HepG2 (cell line): ENCODE measurements around the gene GRHL1. TPM values are rescaled to one million over a fixed set of nuclear protein-coding genes. Genes with fewer than 3 reads are reported as not detected.

Experiments used
- CREB3 ChIP-seq: sonication (generic); formaldehyde crosslinking; IDR thresholded peaks from 2 replicates; pipeline ENCODE4 v1.5.0; 2020; ENCODE audit warnings: missing genetic modification reagents
- HINFP ChIP-seq: sonication (generic); formaldehyde crosslinking; IDR thresholded peaks from 2 replicates; pipeline ENCODE4 v1.4.0; 2020; ENCODE audit warnings: low read depth, mild to moderate bottlenecking, missing genetic modification reagents
- HMG20A ChIP-seq: IDR thresholded peaks from 2 replicates; pipeline ENCODE4 v1.6.1; 2016; ENCODE audit warnings: borderline replicate concordance
- NKX3-1 ChIP-seq: sonication (generic); formaldehyde crosslinking; IDR thresholded peaks from 2 replicates; pipeline ENCODE4 v1.5.0; 2020; ENCODE audit warnings: missing genetic modification reagents
- PRDM10 ChIP-seq: sonication (generic); formaldehyde crosslinking; IDR thresholded peaks from 2 replicates; pipeline ENCODE4 v1.4.0; 2020; ENCODE audit warnings: low read depth, missing genetic modification reagents
- SP140L ChIP-seq: sonication (generic); formaldehyde crosslinking; IDR thresholded peaks from 2 replicates; pipeline ENCODE4 v1.4.0; 2020; ENCODE audit warnings: missing genetic modification reagents, borderline replicate concordance
- ZBTB14 ChIP-seq: sonication (generic); formaldehyde crosslinking; IDR thresholded peaks from 2 replicates; pipeline ENCODE4 v1.4.0; 2020; ENCODE audit warnings: missing genetic modification reagents
- ZNF235 ChIP-seq: sonication (generic); formaldehyde crosslinking; IDR thresholded peaks from 2 replicates; pipeline ENCODE4 v1.8.1; 2023; ENCODE audit warnings: mild to moderate bottlenecking, missing genetic modification reagents, borderline replicate concordance
- ZNF253 ChIP-seq: sonication (generic); formaldehyde crosslinking; IDR thresholded peaks from 2 replicates; pipeline ENCODE4 v1.8.0; 2022; ENCODE audit warnings: mild to moderate bottlenecking, missing genetic modification reagents, borderline replicate concordance
- ZNF276 ChIP-seq: sonication (generic); formaldehyde crosslinking; IDR thresholded peaks from 2 replicates; pipeline ENCODE4 v1.4.0; 2020; ENCODE audit warnings: mild to moderate bottlenecking, low read depth, missing genetic modification reagents
- ZNF766 ChIP-seq: sonication (generic); formaldehyde crosslinking; IDR thresholded peaks from 2 replicates; pipeline ENCODE4 v1.5.0; 2020; ENCODE audit warnings: missing genetic modification reagents, borderline replicate concordance
- ZNF777 ChIP-seq: sonication (generic); formaldehyde crosslinking; IDR thresholded peaks from 2 replicates; pipeline ENCODE4 v1.4.0; 2020; ENCODE audit warnings: missing genetic modification reagents
- ZSCAN12 ChIP-seq: sonication (generic); formaldehyde crosslinking; IDR thresholded peaks from 2 replicates; pipeline ENCODE4 v1.9.0; 2021; ENCODE audit warnings: mild to moderate bottlenecking, missing genetic modification reagents
- ZSCAN21 ChIP-seq: sonication (generic); formaldehyde crosslinking; IDR thresholded peaks from 2 replicates; pipeline ENCODE4 v1.8.0; 2022; ENCODE audit warnings: mild to moderate bottlenecking, missing genetic modification reagents, moderate library complexity, borderline replicate concordance
- ZSCAN25 ChIP-seq: sonication (generic); formaldehyde crosslinking; IDR thresholded peaks from 2 replicates; pipeline ENCODE4 v1.8.0; 2022; ENCODE audit warnings: mild to moderate bottlenecking, missing genetic modification reagents
- polyA plus RNA-seq, 8 experiments: library from polyadenylated mRNA; depleted of rRNA in 3 of 8; stranded (reverse) in 7 of 8; unstranded in 1 of 8; fragments of >200 nt; fragmentation: Illumina TruSeq in 4 of 8; extraction: Trizol in 4 of 8; gene quantifications; 2 replicates each; pipeline versions ENCODE4 v1.2.1 to v1.2.3, GENCODE V29; 2011 to 2016; ENCODE audit warnings: low read depth in 4 of 8, missing spikeins in 1 of 8, mixed read lengths in 1 of 8; ENCODE audit not compliant: insufficient read depth in 1 of 8
- total RNA-seq, 5 experiments: library from RNA; depleted of rRNA; stranded (reverse); fragments of >200 nt; fragmentation: Illumina TruSeq; extraction: Trizol; gene quantifications; 2 replicates each; pipeline ENCODE4 v1.2.3, GENCODE V29; 2016; ENCODE audit warnings: low read depth in 1 of 5

The GRHL1 gene
- total and polyA plus RNA-seq, 2 of the 13 experiments (the other 11 are each of a cell fraction or from before 2014, with no cell fraction given): 9.3 to 12.0 TPM

GRCh38 chr2:9950521-9951271 is 797 bp upstream of the GRHL1 start (continued):
- TF ChIP-seq CREB3 (peak; percentile 75; the same call in 1 of the 2 replicates), NKX3-1 (CRISPR knock-in tag) (0 out of 2 replicates have a peak, but pooled peaks have one; percentile 41), PRDM10 (CRISPR knock-in tag) (no peak), ZNF253 (peak; percentile 60; the same call in 1 of the 2 replicates), ZNF777 (CRISPR knock-in tag) (peak; percentile 96), ZSCAN21 (CRISPR knock-in tag) (peak; percentile 72; the same call in 1 of the 2 replicates), ZNF235 (CRISPR knock-in tag) (0 out of 2 replicates have a peak, but pooled peaks have one; percentile 12), ZSCAN25 (0 out of 2 replicates have a peak, but pooled peaks have one; percentile 46), ZBTB14 (CRISPR knock-in tag) (peak; percentile 70), ZNF766 (peak; percentile 85; the same call in 1 of the 2 replicates), HMG20A (no peak), ZSCAN12 (CRISPR knock-in tag) (no peak), SP140L (CRISPR knock-in tag) (no peak), HINFP (CRISPR knock-in tag) (peak; percentile 62; the same call in 1 of the 2 replicates), ZNF276 (CRISPR knock-in tag) (0 out of 2 replicates have a peak, but pooled peaks have one; percentile 47)
